Measurements from ENCODE around the gene CLCA1. TPM values are rescaled to one million over a fixed set of nuclear protein-coding genes. Genes with fewer than 3 reads are reported as not detected.

The CLCA1 gene
- not detected in 2 replicates for total RNA-seq (2013; cell fraction: nucleolus; rRNA removed)
- not detected in 2 replicates for total RNA-seq (2014; rRNA removed)
- not detected in 2 replicates for total RNA-seq (2014; rRNA removed; fragmentation: Illumina TruSeq; extraction: Trizol)
- 0.13 and 0.27 TPM in 2 replicates for total RNA-seq (2021)
- polyA plus RNA-seq (2011; ENCODE audit: low read depth) = not detected
- not detected in 2 replicates for polyA plus RNA-seq (2011; rRNA removed)
- 0.03 TPM in 1 of 2 replicates, not detected in the other for polyA plus RNA-seq (2011; cell fraction: cytosol; rRNA removed)
- polyA plus RNA-seq (2011; cell fraction: nucleus; rRNA removed) = not detected in 2 replicates
- polyA plus RNA-seq (2012) = not detected in 2 replicates
- polyA plus RNA-seq (2014; fragmentation: Illumina TruSeq; extraction: Trizol) = not detected in 2 replicates
- polyA plus RNA-seq (2014; fragmentation: Nextera tagmentation; extraction: Ambion mirVana) = not detected
- polyA plus RNA-seq (2014; rRNA removed) = not detected in 2 replicates
- not detected for polyA plus RNA-seq (2016; fragmentation: Nextera tagmentation; extraction: Ambion mirVana)
- polyA minus RNA-seq (2011; rRNA and poly(A)+ RNA removed) = not detected in 2 replicates
- polyA minus RNA-seq (2011; cell fraction: cytosol; rRNA and poly(A)+ RNA removed) = not detected in 2 replicates
- polyA minus RNA-seq (2011; cell fraction: nucleus; rRNA and poly(A)+ RNA removed) = not detected in 2 replicates
- percentile 5 among the genes with signal in this experiment for Bru-seq, nascent RNA
- BruChase-seq, experiment 1, labeled RNA remaining after a 6-hour chase = percentile 6 among the genes with signal in this experiment
- BruChase-seq, experiment 2, labeled RNA remaining after a 2-hour chase = not detected
- long read RNA-seq, experiment 1 = 0 reads
- long read RNA-seq, experiment 2 = 0 reads

GRCh38 chr1:86468501-86468977 lies at the start of gene CLCA1:
TSS of gene CLCA1 (plus strand) at chr1:86468927. CDS start at chr1:86468972, 45 bp downstream.
- no peak within 1 kb of the TSS for H3K4me2 ChIP-seq (ENCODE audit: control insufficient read depth, insufficient read depth)
- H3K79me2 ChIP-seq (ENCODE audit: control insufficient read depth, insufficient read depth, low read length) = no peaks in the 10 kb centered on the region
- in situ Hi-C loops (cut with MboI) = no loop called here
- H2AFZ ChIP-seq (ENCODE audit: control insufficient read depth, low read depth, low read length) = no peak within 1 kb of the TSS
- DNase-seq (ENCODE audit: low read depth, low spot score) = no peak
- CTCF ChIA-PET = no interaction called here
- no peak for ATAC-seq
- no peaks in the 10 kb centered on the region; a peak in 2 of 4 replicates for H3K27me3 ChIP-seq (replicated peaks in 1 of 2; ENCODE audit: control insufficient read depth in 2 of 2, insufficient read depth in 2 of 2, low read length in 1 of 2)
- no peaks in the 10 kb centered on the region for H3K9me3 ChIP-seq (replicated peaks; ENCODE audit: control insufficient read depth, insufficient read depth, low read length)
- FAIRE-seq = no peak
- no peak within 1 kb of the TSS for H3K4me3 ChIP-seq
- RAD21 ChIA-PET (ENCODE audit: unreplicated experiment) = no interaction called here
- peaks cover 3% of the 10 kb centered on the region; the same call in 1 of the 2 replicates for H3K4me1 ChIP-seq (ENCODE audit: control insufficient read depth, insufficient read depth, low read length)
- TF ChIP-seq KDM1A (IDR thresholded peaks at IDR 0.05; ENCODE audit: borderline replicate concordance) = no peak
- H3K9ac ChIP-seq (ENCODE audit: control insufficient read depth, insufficient read depth, low read length) = no peak within 1 kb of the TSS
- intact Hi-C loops (cut with micrococcal nuclease; ENCODE audit: unreplicated experiment) = no loop called here
- H3K36me3 ChIP-seq (ENCODE audit: control insufficient read depth in 2 of 2, insufficient read depth in 2 of 2, low read length in 1 of 2) = no peaks in the 10 kb centered on the region
- WGBS (ENCODE audit: insufficient coverage, insufficient replicate concordance, low lambda C conversion rate, missing lambda C conversion rate) = 72% methylated on average over 7 of the region's 7 CpGs
- BruUV-seq (replicated peaks) = no TSS peak
- SMC1A ChIA-PET (ENCODE audit: uncharacterized antibody, unreplicated experiment) = no interaction called here
- POLR2A ChIA-PET = no interaction called here
- no peak within 1 kb of the TSS for H3K27ac ChIP-seq (ENCODE audit: control insufficient read depth, insufficient read depth)
- H4K20me1 ChIP-seq (ENCODE audit: control insufficient read depth, insufficient read depth) = no peaks in the 10 kb centered on the region

GRCh38 chr1:86419277-86419903 lies 49.3 kb upstream of the CLCA1 start:
- Histone ChIP-seq H4K20me1 (ENCODE audit: control insufficient read depth, insufficient read depth) (no peaks in the 10 kb centered on the region), H3K9ac (ENCODE audit: control insufficient read depth, insufficient read depth, low read length) (no peak overlapping the region), H3K4me1 (ENCODE audit: control insufficient read depth, insufficient read depth, low read length) (no peaks in the 10 kb centered on the region), H3K36me3 (ENCODE audit: control insufficient read depth in 2 of 2, insufficient read depth in 2 of 2, low read length in 1 of 2) (no peaks in the 10 kb centered on the region), H2AFZ (ENCODE audit: control insufficient read depth, low read depth, low read length) (peak overlapping the region; percentile 84), H3K27ac (ENCODE audit: control insufficient read depth, insufficient read depth) (no peak overlapping the region), H3K4me2 (ENCODE audit: control insufficient read depth, insufficient read depth) (peak overlapping the region; percentile 59; the same call in 1 of the 2 replicates), H3K79me2 (ENCODE audit: control insufficient read depth, insufficient read depth, low read length) (no peaks in the 10 kb centered on the region), H3K27me3 (replicated peaks in 1 of 2; ENCODE audit: control insufficient read depth in 2 of 2, insufficient read depth in 2 of 2, low read length in 1 of 2) (no peaks in the 10 kb centered on the region; a peak in 1 of 4 replicates), H3K9me3 (replicated peaks; ENCODE audit: control insufficient read depth, insufficient read depth, low read length) (no peaks in the 10 kb centered on the region), H3K4me3 (no peak overlapping the region)
- no peak for DNase-seq (ENCODE audit: low read depth, low spot score)
- peak; percentile 90 for ATAC-seq
- FAIRE-seq = peak; percentile 13
- RAD21 ChIA-PET (ENCODE audit: unreplicated experiment) = no interaction called here
- in situ Hi-C loops (cut with MboI) (no loop called here), intact Hi-C loops (cut with micrococcal nuclease; ENCODE audit: unreplicated experiment) (no loop called here)
- CTCF ChIA-PET = no interaction called here
- WGBS (ENCODE audit: insufficient coverage, insufficient replicate concordance, low lambda C conversion rate, missing lambda C conversion rate) = 0% methylated on average over 4 of the region's 4 CpGs
- BruUV-seq (replicated peaks) = no TSS peak
- TF ChIP-seq SMC3 (IDR thresholded peaks at IDR 0.05; ENCODE audit: borderline replicate concordance, low read length) (peak; percentile 43; the same call in 1 of the 2 replicates), TBL1XR1 (IDR thresholded peaks at IDR 0.05; ENCODE audit: low read depth, low read length) (no peak), RAD21 (IDR thresholded peaks at IDR 0.05; ENCODE audit: insufficient read depth, low read depth, low read length) (peak; percentile 80), HDGF (IDR thresholded peaks at IDR 0.05) (no peak), CTCF (IDR thresholded peaks at IDR 0.05 in 2 of 3, conservative IDR thresholded peaks at IDR 0.05 in 1 of 3; ENCODE audit: control insufficient read depth in 2 of 3, extremely low read depth in 1 of 3, insufficient read depth in 1 of 3, low read depth in 3 of 3, low read length in 3 of 3) (peak; percentile 51 to 71 (median 68)), RUNX3 (IDR thresholded peaks at IDR 0.05; ENCODE audit: low read length) (0 out of 2 replicates have a peak, but pooled peaks have one; percentile 9)
- SMC1A ChIA-PET (ENCODE audit: uncharacterized antibody, unreplicated experiment) = no interaction called here
- POLR2A ChIA-PET = no interaction called here

Data from GM12878 (cell line).